GM19324 (cell line): ENCODE results near the gene KPNB1.
"Not testable (repeated sequence)": the region's sequence is repeated elsewhere in the genome, so short reads cannot be mapped to it uniquely, and the experiment has no call there.

Experiments
- ATAC-seq: cut with Tn5 transposase; IDR thresholded peaks from one replicate; pipeline ENCODE4 v1.9.1; 2021; ENCODE audit warnings: mild to moderate bottlenecking, moderate library complexity; ENCODE audit not compliant: unreplicated experiment, low FRiP score

The KPNB1 gene

DNA sequence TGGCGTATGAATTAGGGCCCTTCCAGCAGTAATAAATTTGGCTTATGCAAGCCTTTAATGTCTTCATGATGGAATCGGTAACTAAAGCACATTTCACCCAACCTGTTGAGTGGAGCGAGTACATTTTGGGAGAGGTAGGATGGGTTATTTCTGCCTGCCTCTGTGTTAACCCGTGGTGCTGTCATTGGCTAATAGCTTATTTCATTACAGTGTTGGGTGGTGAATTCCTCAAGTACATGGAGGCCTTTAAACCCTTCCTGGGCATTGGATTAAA lies 26.4 kb downstream of the KPNB1 start:
- no peak for ATAC-seq

DNA sequence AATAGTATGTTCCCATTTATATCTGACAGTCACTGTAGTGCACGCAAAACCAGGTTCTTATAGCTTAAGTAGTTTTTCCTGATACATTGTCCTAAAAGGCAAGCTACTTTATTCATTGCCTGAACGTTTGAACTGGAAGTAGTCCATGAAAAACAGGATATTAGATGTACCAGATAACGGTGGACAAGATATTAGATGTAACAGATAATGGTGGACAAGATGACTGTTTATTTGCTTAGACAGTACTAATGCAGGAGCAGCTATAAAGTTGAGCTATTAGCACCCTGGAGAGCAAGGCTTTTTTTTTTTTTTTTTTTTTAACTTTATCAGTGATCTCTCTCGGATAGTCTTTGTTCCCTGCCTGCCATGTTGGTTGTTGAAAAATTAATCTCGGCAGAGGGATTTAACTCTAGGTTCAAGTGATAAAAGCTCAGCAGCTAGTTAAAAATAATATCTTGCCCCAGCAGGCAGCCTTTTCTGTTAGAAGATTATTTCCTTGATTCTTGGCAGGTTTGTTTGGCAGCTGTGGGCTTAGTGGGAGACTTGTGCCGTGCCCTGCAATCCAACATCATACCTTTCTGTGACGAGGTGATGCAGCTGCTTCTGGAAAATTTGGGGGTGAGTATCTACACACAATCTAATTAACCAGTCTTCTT lies 26.9 kb downstream of the KPNB1 start:
- ATAC-seq = no peak

DNA sequence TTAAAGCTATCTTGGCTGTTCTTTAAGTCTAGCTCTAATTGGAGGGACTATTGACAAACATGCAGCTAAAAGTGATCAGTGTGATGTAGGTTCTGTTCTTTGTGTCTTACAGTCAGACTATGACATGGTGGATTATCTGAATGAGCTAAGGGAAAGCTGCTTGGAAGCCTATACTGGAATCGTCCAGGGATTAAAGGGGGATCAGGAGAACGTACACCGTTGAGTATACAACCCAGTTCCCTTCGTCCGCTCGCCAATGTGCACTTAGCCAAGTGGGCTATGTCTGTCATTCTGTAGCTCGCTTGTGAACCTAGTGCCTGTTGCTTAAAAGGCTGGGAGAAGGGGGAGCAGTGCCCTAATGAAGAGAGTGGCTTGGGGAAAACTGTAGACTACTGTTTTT lies 28.5 kb downstream of the KPNB1 start:
- no peak for ATAC-seq

GRCh38 chr17:47682138-47682537 lies 32.4 kb downstream of the KPNB1 start:
- no peak for ATAC-seq

- not testable (repeated sequence) for ATAC-seq
Measured at GRCh38 chr17:47682727-47683126, 33.0 kb downstream of the KPNB1 start.

DNA sequence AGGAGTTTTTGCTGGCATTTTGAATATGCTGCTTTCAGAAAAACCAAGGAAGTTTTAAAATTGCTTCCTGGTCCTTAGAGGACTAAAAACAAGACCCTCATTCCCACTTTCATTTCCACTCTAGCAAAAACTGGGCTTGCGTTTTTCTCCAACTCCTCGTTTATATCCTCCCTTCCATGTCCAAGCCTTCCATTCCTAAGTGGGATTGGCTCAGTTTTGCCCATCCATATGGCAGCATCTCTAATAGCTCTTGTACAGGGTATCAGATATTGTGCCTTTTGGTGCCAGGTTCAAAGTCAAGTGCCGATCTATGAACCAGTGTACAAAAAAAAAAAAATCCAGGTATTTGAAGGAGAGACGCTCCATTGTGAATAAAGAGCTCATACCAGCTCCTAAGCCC lies 34.3 kb downstream of the KPNB1 start:
- no peak for ATAC-seq

DNA sequence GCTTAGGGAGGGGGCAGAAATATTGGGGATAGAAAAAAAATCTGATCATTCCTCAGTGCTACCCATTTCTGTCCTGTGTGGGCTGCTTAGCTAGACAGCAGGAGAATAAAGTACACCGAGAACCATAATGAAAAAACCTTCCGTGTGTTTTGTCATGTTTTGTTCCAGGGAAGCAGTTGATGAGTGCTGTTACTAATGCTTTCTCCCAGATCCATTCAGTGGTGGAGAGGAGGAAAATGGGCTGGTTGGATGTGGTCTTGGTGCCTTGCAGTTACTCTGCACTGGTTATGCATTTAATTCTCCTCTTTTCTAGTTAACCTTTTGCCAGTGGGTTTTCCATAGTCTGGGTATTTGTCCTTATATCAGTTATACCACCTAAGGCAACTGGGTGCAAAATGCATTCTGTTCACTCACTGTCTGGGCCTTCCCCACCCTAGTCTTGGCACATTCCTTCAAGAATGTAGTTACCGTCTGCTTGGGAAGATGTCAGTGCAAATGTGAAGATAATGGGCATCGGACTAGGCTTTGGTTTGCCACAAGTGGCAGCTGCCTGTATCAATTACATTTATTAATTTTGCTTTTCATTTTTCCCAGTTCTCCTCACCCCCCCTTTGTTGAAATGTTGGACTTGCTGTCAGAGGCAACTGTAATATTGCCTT lies 34.9 kb downstream of the KPNB1 start:
- ATAC-seq = no peak

DNA sequence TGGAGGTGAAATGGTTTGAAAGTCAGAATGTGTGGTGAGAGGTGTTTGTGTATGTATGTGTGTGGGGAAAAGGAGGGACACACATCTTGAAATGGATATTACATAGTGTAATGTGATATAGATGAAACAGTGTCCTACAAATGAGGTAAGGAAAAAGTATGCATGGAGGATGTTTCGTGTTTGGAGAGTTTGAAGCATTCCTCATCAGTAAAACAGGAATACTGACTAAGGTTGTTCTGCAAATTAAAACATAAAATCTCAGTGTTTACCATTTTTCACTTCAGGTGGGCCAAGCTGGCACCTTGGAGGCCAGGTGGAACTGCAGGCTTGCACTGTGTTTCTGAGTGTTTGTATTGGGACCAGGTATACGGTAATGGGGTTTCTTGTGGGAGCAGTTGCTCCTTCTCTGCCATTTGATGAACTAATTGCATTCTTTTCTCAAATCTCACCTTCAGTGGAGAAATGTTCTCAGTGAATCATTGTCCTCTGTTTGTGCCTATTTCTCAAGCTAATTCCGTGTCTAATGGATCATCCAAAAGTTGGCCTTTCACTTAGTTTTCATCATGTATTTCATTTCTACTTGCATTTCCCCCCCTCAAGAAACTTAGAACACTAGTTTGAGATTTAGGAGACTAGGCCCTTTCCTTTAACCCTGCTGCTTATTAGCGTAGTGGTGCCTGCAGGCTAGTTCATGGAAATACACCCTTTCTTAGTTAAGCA lies 36.0 kb downstream of the KPNB1 start:
- ATAC-seq = no peak

- ATAC-seq = no peak
Measured at GRCh38 chr17:47686276-47686635, 36.5 kb downstream of the KPNB1 start.

DNA sequence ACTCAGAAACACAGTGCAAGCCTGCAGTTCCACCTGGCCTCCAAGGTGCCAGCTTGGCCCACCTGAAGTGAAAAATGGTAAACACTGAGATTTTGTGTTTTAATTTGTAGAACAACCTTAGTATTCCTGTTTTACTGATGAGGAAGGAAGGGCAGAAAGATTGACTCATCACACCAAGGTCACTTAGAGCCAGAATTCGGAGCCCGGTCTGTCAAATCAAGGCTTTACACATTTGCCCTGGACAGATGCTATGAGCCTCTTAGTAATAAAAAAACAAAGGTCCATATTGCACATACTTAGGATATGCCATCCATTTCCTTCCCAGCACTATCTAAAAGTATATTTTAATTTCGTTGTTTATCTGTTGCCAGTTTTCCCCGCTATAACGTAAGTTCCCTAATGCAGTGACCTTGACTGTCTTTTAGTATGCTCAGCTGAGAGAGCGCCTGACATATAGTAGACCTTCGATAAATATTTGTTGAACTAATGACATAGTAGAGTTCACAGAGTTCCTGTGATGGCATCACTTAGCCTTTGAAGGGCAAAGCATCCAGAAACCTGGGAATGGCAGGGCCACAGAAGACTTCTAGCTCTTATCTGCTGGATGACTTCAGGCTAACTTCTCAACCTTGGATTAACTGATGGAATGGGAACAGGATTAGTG lies 37.1 kb downstream of the KPNB1 start:
- no peak for ATAC-seq

DNA sequence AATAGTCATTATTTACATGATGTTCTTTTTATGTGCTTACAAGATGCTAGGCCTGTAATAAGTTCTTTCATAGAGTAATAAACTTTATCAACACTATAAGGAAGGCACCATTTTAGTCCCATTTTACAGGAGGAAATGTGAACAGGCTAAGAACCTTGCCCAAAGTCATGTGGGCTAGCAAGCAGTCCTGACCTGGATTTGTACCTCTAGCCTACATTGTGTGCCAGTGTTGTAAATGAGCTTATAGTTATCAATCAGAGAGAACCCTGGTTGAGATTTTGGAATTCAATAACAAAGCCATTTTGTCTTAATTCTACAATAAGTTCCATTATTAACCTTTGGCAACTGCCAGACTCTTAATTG lies 37.6 kb downstream of the KPNB1 start:
- no peak for ATAC-seq

- no peak for ATAC-seq
Measured at GRCh38 chr17:47687748-47688147, 38.0 kb downstream of the KPNB1 start.

GRCh38 chr17:47690121-47690520 lies 40.4 kb downstream of the KPNB1 start:
- no peak for ATAC-seq

GRCh38 chr17:47692137-47692894 lies 42.6 kb downstream of the KPNB1 start:
- no peak for ATAC-seq

GRCh38 chr17:47692895-47693730 lies 43.4 kb downstream of the KPNB1 start:
- ATAC-seq = no peak

- ATAC-seq = no peak
Measured at GRCh38 chr17:47693731-47694580, 44.2 kb downstream of the KPNB1 start, which contains the start of gene TBKBP1. Gene TBKBP1, plus strand, starts transcription at chr17:47694161. Its CDS starts 1,952 bp downstream, at chr17:47696113.

GRCh38 chr17:47694581-47695428 lies 45.1 kb downstream of the KPNB1 start:
- ATAC-seq = no peak
